ENCODE results near the gene KRTAP20-4. TPM values are rescaled to one million over a fixed set of nuclear protein-coding genes. Genes with fewer than 3 reads are reported as not detected.

KRTAP20-4 gene
- total RNA-seq, 1 experiment from 2014 or later: not detected

DNA sequence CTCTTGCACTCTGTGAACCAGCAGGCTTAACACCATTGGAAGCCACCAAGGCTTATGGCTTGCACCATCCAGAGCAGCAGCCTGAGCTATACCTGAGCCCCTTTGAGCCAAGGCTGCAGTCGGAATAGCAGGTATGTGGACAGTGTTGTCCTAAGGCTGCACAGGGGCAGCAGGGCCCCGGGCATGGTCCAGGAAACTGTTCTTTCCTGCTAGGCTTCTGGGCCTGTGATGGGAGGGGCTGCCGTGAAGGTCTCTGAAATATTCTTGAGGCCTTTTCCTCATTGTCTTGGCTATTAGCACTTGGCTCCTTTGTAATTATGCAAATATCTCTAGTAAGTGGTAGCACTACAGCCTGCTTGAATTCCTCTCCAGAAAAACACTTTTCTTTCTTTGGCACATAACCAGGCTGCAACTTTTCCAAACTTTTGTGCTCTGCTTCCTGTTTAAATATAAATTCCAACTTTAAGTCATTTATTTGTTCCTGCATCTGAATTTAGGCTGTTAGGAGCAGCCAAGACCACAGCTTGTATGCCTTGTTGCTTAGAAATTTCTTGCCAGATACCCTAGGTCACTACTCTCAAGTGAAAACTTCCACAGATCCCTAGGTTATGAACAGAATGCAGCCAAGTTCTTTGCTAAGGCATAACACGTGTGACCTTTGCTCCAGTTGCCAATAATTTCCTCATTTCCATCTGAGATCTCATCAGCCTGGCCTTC lies 5.2 kb downstream of the KRTAP20-4 start:
- H3K9me2 ChIP-seq (replicated peaks; ENCODE audit: insufficient read depth, low read length): no peaks in the 10 kb centered on the region
- no peak overlapping the region for H3K9ac ChIP-seq (ENCODE audit: low read length)
- H3K27ac ChIP-seq (ENCODE audit: low read length): no peak overlapping the region
- H3K27me3 ChIP-seq (ENCODE audit: low read length): no peaks in the 10 kb centered on the region
- no peaks in the 10 kb centered on the region for H3K4me1 ChIP-seq (ENCODE audit: low read length)
- no peak overlapping the region for H3K4me3 ChIP-seq (ENCODE audit: low read length)
- peaks cover 6% of the 10 kb centered on the region for H3K9me3 ChIP-seq (ENCODE audit: low read length)
- H3K79me2 ChIP-seq (ENCODE audit: low read length): no peaks in the 10 kb centered on the region
- H4K20me1 ChIP-seq (ENCODE audit: insufficient read depth, low read depth, low read length): no peaks in the 10 kb centered on the region
- H2AFZ ChIP-seq (ENCODE audit: low read length): no peak overlapping the region
- no peak overlapping the region for H3K4me2 ChIP-seq (ENCODE audit: low read depth, low read length, poor library complexity, severe bottlenecking)
- DNase-seq: no peak
- no peaks in the 10 kb centered on the region for H3K36me3 ChIP-seq (ENCODE audit: insufficient read depth, low read length)

DNA sequence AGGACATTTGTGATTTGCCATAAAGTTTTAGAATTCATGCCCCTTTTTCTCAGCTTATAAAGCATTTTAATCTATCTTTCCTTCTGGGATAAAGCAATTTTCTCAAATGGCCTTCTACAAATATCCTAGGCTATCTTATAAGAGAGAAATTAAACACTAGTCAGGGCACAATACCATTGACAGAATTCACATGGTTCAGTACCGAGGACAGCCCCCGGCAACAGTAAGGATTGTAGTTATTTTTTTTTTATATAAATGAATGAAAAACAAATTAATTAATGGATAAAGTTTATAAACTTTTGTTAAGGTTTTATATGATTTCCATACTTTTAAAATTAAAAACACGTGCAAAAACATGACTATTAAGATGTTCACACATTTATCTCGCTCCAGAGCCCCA lies 7.7 kb downstream of the KRTAP20-4 start:
- Histone ChIP-seq H3K27ac (ENCODE audit: low read length) (no peak overlapping the region), H3K4me1 (ENCODE audit: low read length) (no peaks in the 10 kb centered on the region), H3K9me2 (replicated peaks; ENCODE audit: insufficient read depth, low read length) (no peaks in the 10 kb centered on the region), H3K4me3 (ENCODE audit: low read length) (no peak overlapping the region), H3K9me3 (ENCODE audit: low read length) (peaks cover 13% of the 10 kb centered on the region), H4K20me1 (ENCODE audit: insufficient read depth, low read depth, low read length) (no peaks in the 10 kb centered on the region), H3K27me3 (ENCODE audit: low read length) (no peaks in the 10 kb centered on the region), H3K9ac (ENCODE audit: low read length) (no peak overlapping the region), H2AFZ (ENCODE audit: low read length) (no peak overlapping the region), H3K79me2 (ENCODE audit: low read length) (no peaks in the 10 kb centered on the region), H3K36me3 (ENCODE audit: insufficient read depth, low read length) (no peaks in the 10 kb centered on the region), H3K4me2 (ENCODE audit: low read depth, low read length, poor library complexity, severe bottlenecking) (no peak overlapping the region)
- no peak for DNase-seq

DNA sequence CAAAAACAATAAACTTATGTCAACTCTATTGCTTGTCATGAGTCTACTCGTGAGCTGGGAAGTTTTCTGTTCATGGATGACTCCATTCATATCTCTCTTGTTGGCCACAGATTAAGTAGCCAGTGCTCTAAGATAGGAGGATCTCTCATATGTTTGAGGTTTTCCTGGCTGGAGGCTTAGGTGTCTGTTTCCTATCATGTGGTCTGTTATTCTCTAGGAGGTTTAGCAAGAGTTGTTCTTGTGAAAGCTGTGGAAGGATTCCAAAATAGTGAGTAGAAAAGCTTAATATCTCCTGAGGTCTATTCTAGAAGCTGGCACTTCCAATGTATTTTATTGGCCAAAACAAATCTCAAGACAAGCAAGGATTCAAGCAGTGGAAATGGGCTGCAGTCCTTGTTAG lies 8.8 kb downstream of the KRTAP20-4 start:
- Histone ChIP-seq H3K9me3 (ENCODE audit: low read length) (peaks cover 9% of the 10 kb centered on the region), H3K9ac (ENCODE audit: low read length) (no peak overlapping the region), H3K4me2 (ENCODE audit: low read depth, low read length, poor library complexity, severe bottlenecking) (no peak overlapping the region), H3K27me3 (ENCODE audit: low read length) (no peaks in the 10 kb centered on the region), H3K27ac (ENCODE audit: low read length) (no peak overlapping the region), H3K79me2 (ENCODE audit: low read length) (no peaks in the 10 kb centered on the region), H3K36me3 (ENCODE audit: insufficient read depth, low read length) (no peaks in the 10 kb centered on the region), H3K9me2 (replicated peaks; ENCODE audit: insufficient read depth, low read length) (no peaks in the 10 kb centered on the region), H3K4me3 (ENCODE audit: low read length) (no peak overlapping the region), H4K20me1 (ENCODE audit: insufficient read depth, low read depth, low read length) (no peaks in the 10 kb centered on the region), H2AFZ (ENCODE audit: low read length) (no peak overlapping the region), H3K4me1 (ENCODE audit: low read length) (no peaks in the 10 kb centered on the region)
- no peak for DNase-seq

DNA sequence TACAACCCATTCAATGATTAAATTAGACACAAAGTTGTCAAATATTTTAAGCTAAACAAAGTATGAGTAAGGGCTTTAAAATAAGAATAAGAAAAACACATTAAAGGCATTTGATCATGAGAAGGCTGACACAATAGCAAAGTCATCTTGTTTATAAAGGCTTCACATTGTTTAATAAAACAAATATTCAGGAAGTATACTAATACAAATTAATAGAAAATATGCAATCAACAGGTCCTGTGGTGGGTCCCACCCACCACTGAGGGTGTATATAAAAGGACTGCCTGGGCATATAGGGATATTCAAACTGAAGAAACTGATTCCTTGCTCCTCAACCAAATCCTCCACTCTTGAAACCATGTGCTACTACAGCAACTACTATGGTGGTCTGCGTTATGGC lies 14.5 kb downstream of the KRTAP20-4 start, which contains the start of gene KRTAP20-2:
TSS of gene KRTAP20-2 (plus strand) at position 301 of the 400 bp plus-strand sequence. CDS start at position 359, 58 bp downstream.
- Histone ChIP-seq H3K79me2 (ENCODE audit: low read length) (no peaks in the 10 kb centered on the region), H3K9me3 (ENCODE audit: low read length) (peaks cover 7% of the 10 kb centered on the region), H2AFZ (ENCODE audit: low read length) (no peak within 1 kb of the TSS), H3K9ac (ENCODE audit: low read length) (no peak within 1 kb of the TSS), H3K4me3 (ENCODE audit: low read length) (no peak within 1 kb of the TSS), H3K36me3 (ENCODE audit: insufficient read depth, low read length) (no peaks in the 10 kb centered on the region), H3K27me3 (ENCODE audit: low read length) (no peaks in the 10 kb centered on the region), H3K9me2 (replicated peaks; ENCODE audit: insufficient read depth, low read length) (no peaks in the 10 kb centered on the region), H3K27ac (ENCODE audit: low read length) (no peak within 1 kb of the TSS), H3K4me1 (ENCODE audit: low read length) (no peaks in the 10 kb centered on the region), H4K20me1 (ENCODE audit: insufficient read depth, low read depth, low read length) (no peaks in the 10 kb centered on the region), H3K4me2 (ENCODE audit: low read depth, low read length, poor library complexity, severe bottlenecking) (no peak within 1 kb of the TSS)
- DNase-seq: no peak

DNA sequence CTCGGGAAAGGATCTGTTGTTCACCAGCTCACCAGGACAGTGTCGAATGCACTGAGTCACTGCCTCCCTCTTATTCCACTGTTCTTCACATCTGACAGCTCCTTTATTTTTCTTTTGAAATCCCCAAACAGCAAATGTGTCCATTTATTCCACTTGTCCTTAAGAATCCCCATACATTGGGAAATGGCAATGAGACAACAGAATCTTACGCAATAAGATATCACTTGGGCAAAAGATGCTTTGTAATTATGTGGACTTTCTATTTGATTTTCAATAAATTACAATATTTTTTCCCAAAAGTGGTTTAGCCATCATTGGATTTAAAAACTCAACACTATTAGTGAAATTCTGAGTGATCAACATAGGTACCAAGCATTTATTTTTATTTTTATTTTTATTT lies 18.3 kb downstream of the KRTAP20-4 start:
- H2AFZ ChIP-seq (ENCODE audit: low read length): no peak overlapping the region
- no peaks in the 10 kb centered on the region for H3K79me2 ChIP-seq (ENCODE audit: low read length)
- DNase-seq: no peak
- no peaks in the 10 kb centered on the region for H3K36me3 ChIP-seq (ENCODE audit: insufficient read depth, low read length)
- no peaks in the 10 kb centered on the region for H3K4me1 ChIP-seq (ENCODE audit: low read length)
- H3K4me2 ChIP-seq (ENCODE audit: low read depth, low read length, poor library complexity, severe bottlenecking): no peak overlapping the region
- no peaks in the 10 kb centered on the region for H3K27me3 ChIP-seq (ENCODE audit: low read length)
- no peaks in the 10 kb centered on the region for H3K9me2 ChIP-seq (replicated peaks; ENCODE audit: insufficient read depth, low read length)
- no peak overlapping the region for H3K27ac ChIP-seq (ENCODE audit: low read length)
- H3K4me3 ChIP-seq (ENCODE audit: low read length): no peak overlapping the region
- H4K20me1 ChIP-seq (ENCODE audit: insufficient read depth, low read depth, low read length): no peaks in the 10 kb centered on the region
- H3K9ac ChIP-seq (ENCODE audit: low read length): no peak overlapping the region
- peaks cover 1% of the 10 kb centered on the region for H3K9me3 ChIP-seq (ENCODE audit: low read length)

DNA sequence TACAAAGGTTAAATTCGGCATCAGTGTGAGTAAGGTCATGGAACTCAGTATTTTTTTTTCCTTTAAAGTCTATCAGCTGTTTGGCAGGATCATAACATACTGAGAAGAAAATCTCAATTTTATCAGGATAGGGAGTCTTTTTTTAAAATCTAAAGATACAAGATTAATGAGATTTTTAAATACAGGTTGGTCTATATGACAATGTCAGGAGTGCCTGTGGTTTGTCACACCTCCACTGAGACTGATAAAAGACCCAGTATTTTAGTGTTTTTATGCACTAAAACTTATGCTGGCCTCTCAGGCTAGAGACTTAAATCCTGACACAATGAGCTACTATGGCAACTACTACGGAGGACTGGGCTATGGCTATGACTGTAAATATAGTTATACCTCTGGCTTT lies 22.1 kb downstream of the KRTAP20-4 start, which contains the start of gene KRTAP20-3:
TSS of gene KRTAP20-3 (plus strand) at position 301 of the 400 bp plus-strand sequence.
- Histone ChIP-seq H3K36me3 (ENCODE audit: insufficient read depth, low read length) (no peaks in the 10 kb centered on the region), H3K9me3 (ENCODE audit: low read length) (peaks cover 17% of the 10 kb centered on the region), H3K4me2 (ENCODE audit: low read depth, low read length, poor library complexity, severe bottlenecking) (no peak within 1 kb of the TSS), H3K9ac (ENCODE audit: low read length) (no peak within 1 kb of the TSS), H3K27ac (ENCODE audit: low read length) (no peak within 1 kb of the TSS), H3K4me1 (ENCODE audit: low read length) (no peaks in the 10 kb centered on the region), H3K79me2 (ENCODE audit: low read length) (no peaks in the 10 kb centered on the region), H4K20me1 (ENCODE audit: insufficient read depth, low read depth, low read length) (no peaks in the 10 kb centered on the region), H3K9me2 (replicated peaks; ENCODE audit: insufficient read depth, low read length) (no peaks in the 10 kb centered on the region), H3K27me3 (ENCODE audit: low read length) (no peaks in the 10 kb centered on the region), H3K4me3 (ENCODE audit: low read length) (no peak within 1 kb of the TSS), H2AFZ (ENCODE audit: low read length) (no peak within 1 kb of the TSS)
- no peak for DNase-seq

DNA sequence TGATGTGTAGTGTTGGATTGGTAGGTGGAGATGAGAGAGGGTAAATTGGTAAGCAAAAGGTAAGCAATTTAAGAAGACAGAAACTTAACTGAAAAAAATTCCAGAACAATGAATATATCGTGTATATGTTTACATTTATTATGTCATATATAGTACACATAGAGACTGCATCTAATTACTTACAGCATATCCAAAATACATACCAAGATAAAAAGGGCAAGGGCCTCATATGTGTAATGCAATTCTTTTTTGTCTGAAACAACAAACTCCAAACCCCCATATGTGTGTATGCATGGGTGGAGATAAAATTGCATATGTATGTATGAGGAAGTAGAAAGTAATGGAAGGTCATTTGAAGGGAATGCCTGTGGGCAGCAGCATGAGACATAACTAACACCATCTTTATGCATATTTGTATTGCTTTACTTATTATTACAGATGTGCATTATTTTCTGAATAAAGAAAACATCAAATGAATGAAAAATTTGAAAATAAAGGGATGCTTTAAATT lies 26.5 kb downstream of the KRTAP20-4 start:
- Histone ChIP-seq H4K20me1 (ENCODE audit: insufficient read depth, low read depth, low read length) (no peaks in the 10 kb centered on the region), H3K9ac (ENCODE audit: low read length) (no peak overlapping the region), H2AFZ (ENCODE audit: low read length) (no peak overlapping the region), H3K36me3 (ENCODE audit: insufficient read depth, low read length) (no peaks in the 10 kb centered on the region), H3K79me2 (ENCODE audit: low read length) (no peaks in the 10 kb centered on the region), H3K9me3 (ENCODE audit: low read length) (peaks cover 21% of the 10 kb centered on the region), H3K9me2 (replicated peaks; ENCODE audit: insufficient read depth, low read length) (no peaks in the 10 kb centered on the region), H3K4me1 (ENCODE audit: low read length) (no peaks in the 10 kb centered on the region), H3K27me3 (ENCODE audit: low read length) (no peaks in the 10 kb centered on the region), H3K27ac (ENCODE audit: low read length) (no peak overlapping the region), H3K4me2 (ENCODE audit: low read depth, low read length, poor library complexity, severe bottlenecking) (no peak overlapping the region), H3K4me3 (ENCODE audit: low read length) (no peak overlapping the region)
- DNase-seq: no peak

DNA sequence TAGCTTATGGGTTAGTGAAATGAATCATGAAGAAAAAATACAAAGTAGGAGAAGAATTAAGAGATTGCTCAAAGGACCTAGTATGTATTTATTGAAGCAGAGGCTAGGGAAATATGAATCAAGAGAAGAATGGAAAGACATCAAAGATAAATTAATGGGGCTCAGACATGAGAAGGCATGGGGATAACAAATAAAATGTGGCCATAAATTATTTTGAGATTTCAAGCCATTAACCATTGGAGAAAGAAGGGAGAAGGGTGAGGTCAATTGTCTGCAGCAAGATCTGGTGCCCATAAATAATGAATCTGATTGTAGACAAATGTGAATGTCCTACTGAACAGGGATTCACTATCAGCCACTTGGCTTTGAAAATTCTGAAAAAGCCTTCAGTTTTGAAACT lies 32.5 kb downstream of the KRTAP20-4 start:
- Histone ChIP-seq H2AFZ (ENCODE audit: low read length) (no peak overlapping the region), H3K4me2 (ENCODE audit: low read depth, low read length, poor library complexity, severe bottlenecking) (no peak overlapping the region), H3K27me3 (ENCODE audit: low read length) (no peaks in the 10 kb centered on the region), H3K36me3 (ENCODE audit: insufficient read depth, low read length) (no peaks in the 10 kb centered on the region), H3K79me2 (ENCODE audit: low read length) (no peaks in the 10 kb centered on the region), H3K9ac (ENCODE audit: low read length) (no peak overlapping the region), H3K4me1 (ENCODE audit: low read length) (no peaks in the 10 kb centered on the region), H3K4me3 (ENCODE audit: low read length) (no peak overlapping the region), H3K27ac (ENCODE audit: low read length) (no peak overlapping the region), H3K9me3 (ENCODE audit: low read length) (peaks cover 4% of the 10 kb centered on the region; the same call in 1 of the 2 replicates), H4K20me1 (ENCODE audit: insufficient read depth, low read depth, low read length) (no peaks in the 10 kb centered on the region), H3K9me2 (replicated peaks; ENCODE audit: insufficient read depth, low read length) (no peaks in the 10 kb centered on the region)
- DNase-seq: no peak

Measured in Karpas-422 (cell line).